ENCODE results near the gene PRG3. TPM values are rescaled to one million over a fixed set of nuclear protein-coding genes. Genes with fewer than 3 reads are reported as not detected.

PRG3 gene
- total RNA-seq, 2 donors from 2014 or later = not detected

GRCh38 chr11:57392763-57393105 lies 11.8 kb upstream of the PRG3 start:
- intact Hi-C loops (cut with DNase I) = no loop called here
- DNase-seq (no peak), ATAC-seq (no peak)

- DNase-seq (no peak), ATAC-seq (no peak)
- intact Hi-C loops (cut with DNase I) = no loop called here
Measured at GRCh38 chr11:57392066-57392762, 11.3 kb upstream of the PRG3 start.

- no peak for ATAC-seq
- intact Hi-C loops (cut with DNase I) = no loop called here
- no peak for DNase-seq
Measured at GRCh38 chr11:57391539-57391938, 10.6 kb upstream of the PRG3 start.

GRCh38 chr11:57391111-57391510 lies 10.2 kb upstream of the PRG3 start:
- DNase-seq (no peak), ATAC-seq (no peak)
- intact Hi-C loops (cut with DNase I) = no loop called here

- ATAC-seq = no peak
- intact Hi-C loops (cut with DNase I) = no loop called here
- DNase-seq = no peak
Measured at GRCh38 chr11:57390535-57390934, 9.6 kb upstream of the PRG3 start, which contains the start of gene PRG2. Gene PRG2, minus strand, starts transcription at chr11:57390650. Its CDS starts 706 bp downstream, at chr11:57389944.

GRCh38 chr11:57387289-57388030 lies 6.5 kb upstream of the PRG3 start:
- DNase-seq (no peak), ATAC-seq (peak in 1 of 2 donors; percentile 36)
- intact Hi-C loops (cut with DNase I) = no loop called here

- intact Hi-C loops (cut with DNase I) = no loop called here
- ATAC-seq (no peak), DNase-seq (no peak)
Measured at GRCh38 chr11:57386178-57386940, 5.4 kb upstream of the PRG3 start.

GRCh38 chr11:57379732-57380131 lies 1.2 kb downstream of the PRG3 start:
- ATAC-seq (no peak), DNase-seq (no peak)
- intact Hi-C loops (cut with DNase I) = no loop called here

- intact Hi-C loops (cut with DNase I) = no loop called here
- ATAC-seq (no peak), DNase-seq (no peak)
Measured at GRCh38 chr11:57378186-57378585, 2.8 kb downstream of the PRG3 start.

GRCh38 chr11:57377107-57377506 lies 3.8 kb downstream of the PRG3 start:
- intact Hi-C loops (cut with DNase I) = no loop called here
- ATAC-seq (no peak), DNase-seq (no peak)

GRCh38 chr11:57376095-57377090 lies 4.6 kb downstream of the PRG3 start:
- ATAC-seq = no peak
- intact Hi-C loops (cut with DNase I) = no loop called here
- no peak for DNase-seq

- ATAC-seq (no peak), DNase-seq (no peak)
- intact Hi-C loops (cut with DNase I) = no loop called here
Measured at GRCh38 chr11:57375490-57375889, 5.5 kb downstream of the PRG3 start.

- intact Hi-C loops (cut with DNase I) = no loop called here
- ATAC-seq = no peak
- DNase-seq = no peak
Measured at GRCh38 chr11:57374966-57375365, 6.0 kb downstream of the PRG3 start.

- no peak for DNase-seq
- ATAC-seq = peak; percentile 13 to 25
- intact Hi-C loops (cut with DNase I) = no loop called here
Measured at GRCh38 chr11:57373146-57373545, 7.8 kb downstream of the PRG3 start.

GRCh38 chr11:57370941-57371340 lies 10.0 kb downstream of the PRG3 start:
- no peak for DNase-seq
- no peak for ATAC-seq
- intact Hi-C loops (cut with DNase I) = no loop called here

GRCh38 chr11:57370251-57370650 lies 10.7 kb downstream of the PRG3 start:
- intact Hi-C loops (cut with DNase I) = no loop called here
- DNase-seq (no peak), ATAC-seq (no peak)

GRCh38 chr11:57368845-57369232 lies 12.1 kb downstream of the PRG3 start:
- DNase-seq = no peak
- intact Hi-C loops (cut with DNase I) = no loop called here
- no peak for ATAC-seq

- peak; percentile 35 to 75 for ATAC-seq
- intact Hi-C loops (cut with DNase I) = no loop called here
Measured at GRCh38 chr11:57368106-57368844, 12.7 kb downstream of the PRG3 start.

More at GRCh38 chr11:57368106-57368844, 12.7 kb downstream of the PRG3 start:
- DNase-seq = peak; percentile 36

Measured in left cardiac atrium (tissue), 4 donors.